Left ventricle myocardium inferior (tissue), 1 donor: ENCODE results near the gene IL11. TPM values are rescaled to one million over a fixed set of nuclear protein-coding genes. Genes with fewer than 3 reads are reported as not detected.

Source experiments
- DNase-seq: peaks from one replicate; pipeline ENCODE4 v3.0.0-alpha.2; 2020
- H3K27ac ChIP-seq: fragments of 200-600 bp; replicated peaks from 2 replicates; pipeline ENCODE4 v1.8.0; 2021
- H3K27me3 ChIP-seq: fragments of 200-600 bp; 2 replicates; pipeline ENCODE4 v1.8.0; 2021; ENCODE audit warnings: low read depth
- H3K36me3 ChIP-seq: fragments of 200-600 bp; 2 replicates; pipeline ENCODE4 v1.8.0; 2021
- H3K4me1 ChIP-seq: fragments of 200-600 bp; 2 replicates; pipeline ENCODE4 v1.8.0; 2021
- H3K4me3 ChIP-seq: fragments of 200-600 bp; 2 replicates; pipeline ENCODE4 v1.8.0; 2021; ENCODE audit warnings: mild to moderate bottlenecking, moderate library complexity
- H3K9me3 ChIP-seq: fragments of 200-600 bp; replicated peaks from 2 replicates; pipeline ENCODE4 v1.8.0; 2021
- intact Hi-C: fragments of 100-400 bp; cut with micrococcal nuclease; formaldehyde crosslinking; loops from one replicate; pipeline ENCODE4 v1.11.0; 2022
- total RNA-seq: library from RNA; stranded (reverse); fragmentation: NEBNext Ultra II Directional; extraction: Animal tissue kit (Norgen Biotek cat#: 25700); gene quantifications from one replicate; pipeline ENCODE4 v1.2.1, GENCODE V29; 2021
- TF ChIP-seq, protein P1 (sequence below): fragments of 200-600 bp; IDR thresholded peaks from 2 replicates; pipeline ENCODE4 v1.8.0; 2021; ENCODE audit warnings: antibody characterized with exemption, mild to moderate bottlenecking, borderline replicate concordance
- donor health status: DM: no; HTN: yes; CAD: no; lungs with severe emphysema.

Gene IL11
- total RNA-seq, 1 donor from 2014 or later: not detected

DNA sequence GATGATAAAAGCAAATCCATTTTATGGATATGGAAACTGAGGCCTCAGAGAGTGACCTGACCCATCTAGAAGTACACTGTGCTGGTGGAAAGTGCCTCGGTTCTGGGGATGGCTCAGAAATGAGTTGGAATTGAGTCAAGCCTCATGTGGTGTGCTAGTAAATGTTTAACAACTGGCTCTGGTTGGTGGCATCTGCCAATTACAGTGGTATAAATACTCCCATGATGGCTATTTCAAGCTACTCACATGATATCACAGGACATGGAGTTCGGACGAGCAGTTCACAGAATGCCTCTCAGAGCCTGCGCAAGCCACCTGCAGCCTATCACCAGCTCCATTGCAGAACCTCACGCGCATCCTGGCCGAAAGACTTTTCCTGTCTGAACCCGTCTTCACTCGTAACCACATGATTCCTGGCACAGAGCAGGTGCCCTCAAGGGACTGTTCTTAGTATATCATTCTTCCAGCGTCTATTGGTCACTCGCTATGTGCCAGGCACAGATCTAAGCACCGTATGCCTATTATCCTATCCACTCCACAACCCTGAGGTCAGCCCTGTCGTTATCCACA is 54.2 kb downstream of the IL11 start:
- H3K36me3 ChIP-seq: no peaks in the 10 kb centered on the region
- peaks cover 17% of the 10 kb centered on the region for H3K27me3 ChIP-seq
- H3K4me1 ChIP-seq: no peaks in the 10 kb centered on the region
- H3K9me3 ChIP-seq: no peaks in the 10 kb centered on the region
- H3K27ac ChIP-seq: no peak overlapping the region
- TF ChIP-seq, protein P1, sequence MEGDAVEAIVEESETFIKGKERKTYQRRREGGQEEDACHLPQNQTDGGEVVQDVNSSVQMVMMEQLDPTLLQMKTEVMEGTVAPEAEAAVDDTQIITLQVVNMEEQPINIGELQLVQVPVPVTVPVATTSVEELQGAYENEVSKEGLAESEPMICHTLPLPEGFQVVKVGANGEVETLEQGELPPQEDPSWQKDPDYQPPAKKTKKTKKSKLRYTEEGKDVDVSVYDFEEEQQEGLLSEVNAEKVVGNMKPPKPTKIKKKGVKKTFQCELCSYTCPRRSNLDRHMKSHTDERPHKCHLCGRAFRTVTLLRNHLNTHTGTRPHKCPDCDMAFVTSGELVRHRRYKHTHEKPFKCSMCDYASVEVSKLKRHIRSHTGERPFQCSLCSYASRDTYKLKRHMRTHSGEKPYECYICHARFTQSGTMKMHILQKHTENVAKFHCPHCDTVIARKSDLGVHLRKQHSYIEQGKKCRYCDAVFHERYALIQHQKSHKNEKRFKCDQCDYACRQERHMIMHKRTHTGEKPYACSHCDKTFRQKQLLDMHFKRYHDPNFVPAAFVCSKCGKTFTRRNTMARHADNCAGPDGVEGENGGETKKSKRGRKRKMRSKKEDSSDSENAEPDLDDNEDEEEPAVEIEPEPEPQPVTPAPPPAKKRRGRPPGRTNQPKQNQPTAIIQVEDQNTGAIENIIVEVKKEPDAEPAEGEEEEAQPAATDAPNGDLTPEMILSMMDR: no peak
- intact Hi-C loops: no loop called here
- no peak for DNase-seq
- H3K4me3 ChIP-seq: no peak overlapping the region

DNA sequence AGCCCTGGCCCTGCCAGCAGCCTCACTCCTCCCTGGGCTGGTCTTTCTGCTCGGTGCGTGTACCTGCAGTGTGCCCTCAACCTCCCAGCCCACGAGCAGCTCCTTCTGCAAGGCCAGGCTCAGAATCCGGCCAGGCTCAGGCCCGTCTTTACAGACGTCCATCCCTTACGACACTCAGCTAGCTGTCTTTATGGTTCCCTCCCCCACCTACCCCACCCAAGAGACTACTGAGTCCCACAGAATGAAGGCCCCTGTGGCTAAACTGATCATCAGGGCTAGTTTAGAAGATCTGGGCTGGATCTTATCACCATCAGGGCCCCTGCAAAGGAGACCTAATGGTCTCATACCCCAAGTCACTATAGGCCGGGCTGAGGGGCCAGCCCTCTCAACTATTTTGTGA is 55.9 kb downstream of the IL11 start:
- intact Hi-C loops: no loop called here
- no peak overlapping the region for H3K27ac ChIP-seq
- peaks cover 3% of the 10 kb centered on the region for H3K9me3 ChIP-seq
- TF ChIP-seq, protein P1: no peak
- peaks cover 3% of the 10 kb centered on the region for H3K27me3 ChIP-seq
- no peaks in the 10 kb centered on the region for H3K36me3 ChIP-seq
- H3K4me3 ChIP-seq: no peak overlapping the region
- DNase-seq: no peak
- H3K4me1 ChIP-seq: no peaks in the 10 kb centered on the region

Other genes starting within 250 kb of the IL11 start
- gene TNNT1, start 221.3 kb downstream of the IL11 start, total RNA-seq: 140 TPM
- gene TNNI3, start 212.7 kb downstream of the IL11 start, total RNA-seq: 7,701 TPM
- 1.8 TPM for gene DNAAF3, start 203.8 kb downstream of the IL11 start, total RNA-seq
- not detected for gene SYT5, start 190.2 kb downstream of the IL11 start, total RNA-seq
- 1.1 TPM for gene PTPRH, start 161.0 kb downstream of the IL11 start, total RNA-seq
- gene TMEM86B, start 141.7 kb downstream of the IL11 start, total RNA-seq: 2.1 TPM
- 39.8 TPM for gene PPP6R1, start 111.4 kb downstream of the IL11 start, total RNA-seq
- 29.0 TPM for gene HSPBP1, start 90.4 kb downstream of the IL11 start, total RNA-seq
- 3.0 TPM for gene BRSK1, start 86.5 kb downstream of the IL11 start, total RNA-seq
- gene TMEM150B, start 45.1 kb downstream of the IL11 start, total RNA-seq: 2.0 TPM
- 5.1 TPM for gene KMT5C, start 30.6 kb downstream of the IL11 start, total RNA-seq
- gene COX6B2, start 15.7 kb downstream of the IL11 start, total RNA-seq: not detected
- gene GARIN5B, start 7.2 kb downstream of the IL11 start, total RNA-seq: not detected
- not detected for gene TMEM190, start 6.4 kb upstream of the IL11 start, total RNA-seq
- gene TMEM238, start 13.8 kb upstream of the IL11 start, total RNA-seq: 0.69 TPM
- gene RPL28, start 15.5 kb upstream of the IL11 start, total RNA-seq: 559 TPM
- 33.2 TPM for gene UBE2S, start 37.3 kb upstream of the IL11 start, total RNA-seq
- gene SHISA7, start 72.8 kb upstream of the IL11 start, total RNA-seq: not detected
- 52.6 TPM for gene ISOC2, start 91.2 kb upstream of the IL11 start, total RNA-seq
- gene C19orf85, start 94.3 kb upstream of the IL11 start, total RNA-seq: not detected
- gene ZNF628, start 106.2 kb upstream of the IL11 start, total RNA-seq: 5.4 TPM
- gene NAT14, start 114.7 kb upstream of the IL11 start, total RNA-seq: 5.2 TPM
- gene SSC5D, start 118.0 kb upstream of the IL11 start, total RNA-seq: 3.7 TPM
- 6.5 TPM for gene SBK2, start 166.7 kb upstream of the IL11 start, total RNA-seq
- 21.1 TPM for gene SBK3, start 175.1 kb upstream of the IL11 start, total RNA-seq
- gene ZNF579, start 210.4 kb upstream of the IL11 start, total RNA-seq: 11.5 TPM
- 16.0 TPM for gene FIZ1, start 229.1 kb upstream of the IL11 start, total RNA-seq
- 15.6 TPM for gene ZNF524, start 229.8 kb upstream of the IL11 start, total RNA-seq
- 17.0 TPM for gene ZNF865, start 235.2 kb upstream of the IL11 start, total RNA-seq